ENCODE results near the gene TWIST1. TPM values are rescaled to one million over a fixed set of nuclear protein-coding genes. Genes with fewer than 3 reads are reported as not detected.

TWIST1 gene
- total RNA-seq, 3 donors from 2014 or later: 0.36 to 1.3 TPM; not detected in 1

GRCh38 chr7:19091550-19092200 lies 25.8 kb downstream of the TWIST1 start:
- intact Hi-C loops (cut with DNase I, micrococcal nuclease): no loop called here
- TF ChIP-seq, protein P1, sequence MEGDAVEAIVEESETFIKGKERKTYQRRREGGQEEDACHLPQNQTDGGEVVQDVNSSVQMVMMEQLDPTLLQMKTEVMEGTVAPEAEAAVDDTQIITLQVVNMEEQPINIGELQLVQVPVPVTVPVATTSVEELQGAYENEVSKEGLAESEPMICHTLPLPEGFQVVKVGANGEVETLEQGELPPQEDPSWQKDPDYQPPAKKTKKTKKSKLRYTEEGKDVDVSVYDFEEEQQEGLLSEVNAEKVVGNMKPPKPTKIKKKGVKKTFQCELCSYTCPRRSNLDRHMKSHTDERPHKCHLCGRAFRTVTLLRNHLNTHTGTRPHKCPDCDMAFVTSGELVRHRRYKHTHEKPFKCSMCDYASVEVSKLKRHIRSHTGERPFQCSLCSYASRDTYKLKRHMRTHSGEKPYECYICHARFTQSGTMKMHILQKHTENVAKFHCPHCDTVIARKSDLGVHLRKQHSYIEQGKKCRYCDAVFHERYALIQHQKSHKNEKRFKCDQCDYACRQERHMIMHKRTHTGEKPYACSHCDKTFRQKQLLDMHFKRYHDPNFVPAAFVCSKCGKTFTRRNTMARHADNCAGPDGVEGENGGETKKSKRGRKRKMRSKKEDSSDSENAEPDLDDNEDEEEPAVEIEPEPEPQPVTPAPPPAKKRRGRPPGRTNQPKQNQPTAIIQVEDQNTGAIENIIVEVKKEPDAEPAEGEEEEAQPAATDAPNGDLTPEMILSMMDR (IDR thresholded peaks at IDR 0.05): no peak
- ATAC-seq (no peak), DNase-seq (no peak)
- Histone ChIP-seq H3K4me3 (no peak overlapping the region), H3K36me3 (ENCODE audit: low read depth) (no peaks in the 10 kb centered on the region), H3K4me1 (ENCODE audit: low read depth) (no peaks in the 10 kb centered on the region), H3K9me3 (no peaks in the 10 kb centered on the region)

GRCh38 chr7:19090526-19090925 lies 26.9 kb downstream of the TWIST1 start:
- Histone ChIP-seq H3K4me3 (no peak overlapping the region), H3K4me1 (ENCODE audit: low read depth) (no peaks in the 10 kb centered on the region), H3K9me3 (no peaks in the 10 kb centered on the region), H3K36me3 (ENCODE audit: low read depth) (no peaks in the 10 kb centered on the region)
- DNase-seq (no peak), ATAC-seq (no peak)
- intact Hi-C loops (cut with DNase I, micrococcal nuclease): no loop called here
- TF ChIP-seq, protein P1 (IDR thresholded peaks at IDR 0.05): no peak

GRCh38 chr7:19089797-19090196 lies 27.6 kb downstream of the TWIST1 start:
- Histone ChIP-seq H3K36me3 (ENCODE audit: low read depth) (no peaks in the 10 kb centered on the region), H3K4me1 (ENCODE audit: low read depth) (no peaks in the 10 kb centered on the region), H3K9me3 (no peaks in the 10 kb centered on the region), H3K4me3 (no peak overlapping the region)
- intact Hi-C loops (cut with DNase I, micrococcal nuclease): no loop called here
- DNase-seq (no peak), ATAC-seq (no peak)
- TF ChIP-seq, protein P1 (IDR thresholded peaks at IDR 0.05): no peak

- DNase-seq (no peak), ATAC-seq (no peak)
- no peaks in the 10 kb centered on the region for H3K36me3 ChIP-seq (ENCODE audit: low read depth)
- H3K9me3 ChIP-seq: no peaks in the 10 kb centered on the region
- no peak overlapping the region for H3K4me3 ChIP-seq
- H3K4me1 ChIP-seq (ENCODE audit: low read depth): no peaks in the 10 kb centered on the region
- TF ChIP-seq, protein P1 (IDR thresholded peaks at IDR 0.05): no peak
- intact Hi-C loops (cut with DNase I, micrococcal nuclease): no loop called here
Observed at GRCh38 chr7:19089378-19089777, 28.1 kb downstream of the TWIST1 start.

GRCh38 chr7:19080093-19080492 lies 37.3 kb downstream of the TWIST1 start:
- Histone ChIP-seq H3K4me3 (no peak overlapping the region), H3K4me1 (ENCODE audit: low read depth) (no peaks in the 10 kb centered on the region), H3K36me3 (ENCODE audit: low read depth) (no peaks in the 10 kb centered on the region), H3K9me3 (peaks cover 3% of the 10 kb centered on the region)
- DNase-seq (no peak), ATAC-seq (no peak)
- TF ChIP-seq, protein P1 (IDR thresholded peaks at IDR 0.05): no peak
- intact Hi-C loops (cut with DNase I, micrococcal nuclease): no loop called here

GRCh38 chr7:19079066-19079465 lies 38.4 kb downstream of the TWIST1 start:
- no peaks in the 10 kb centered on the region for H3K36me3 ChIP-seq (ENCODE audit: low read depth)
- no peak overlapping the region for H3K4me3 ChIP-seq
- intact Hi-C loops (cut with DNase I, micrococcal nuclease): no loop called here
- H3K4me1 ChIP-seq (ENCODE audit: low read depth): no peaks in the 10 kb centered on the region
- DNase-seq (no peak), ATAC-seq (no peak)
- TF ChIP-seq, protein P1 (IDR thresholded peaks at IDR 0.05): no peak
- H3K9me3 ChIP-seq: peaks cover 3% of the 10 kb centered on the region
